ENCODE data around the gene SPR.

The SPR gene

GRCh38 chr2:72920318-72921087 is 33.3 kb downstream of the SPR start:
- DNase-seq: peak; percentile 34
- peaks cover 100% of the 10 kb centered on the region for H3K27me3 ChIP-seq
- TF ChIP-seq CTCF (IDR thresholded peaks at IDR 0.05; ENCODE audit: low read depth, low read length): no peak
- no peaks in the 10 kb centered on the region for H3K36me3 ChIP-seq
- no peak overlapping the region for H3K4me3 ChIP-seq (ENCODE audit: low read depth, low read length)
- no peaks in the 10 kb centered on the region for H3K4me1 ChIP-seq
- no peaks in the 10 kb centered on the region for H3K9me3 ChIP-seq

GRCh38 chr2:72921088-72921851 is 34.1 kb downstream of the SPR start:
- H3K27me3 ChIP-seq: peaks cover 100% of the 10 kb centered on the region
- H3K4me3 ChIP-seq (ENCODE audit: low read depth, low read length): no peak overlapping the region
- no peaks in the 10 kb centered on the region for H3K36me3 ChIP-seq
- no peaks in the 10 kb centered on the region for H3K4me1 ChIP-seq
- TF ChIP-seq CTCF (IDR thresholded peaks at IDR 0.05; ENCODE audit: low read depth, low read length): no peak
- no peaks in the 10 kb centered on the region for H3K9me3 ChIP-seq
- DNase-seq: no peak

- Histone ChIP-seq H3K4me1 (no peaks in the 10 kb centered on the region), H3K36me3 (no peaks in the 10 kb centered on the region), H3K27me3 (peaks cover 100% of the 10 kb centered on the region), H3K4me3 (ENCODE audit: low read depth, low read length) (no peak overlapping the region), H3K9me3 (no peaks in the 10 kb centered on the region)
- no peak for TF ChIP-seq CTCF (IDR thresholded peaks at IDR 0.05; ENCODE audit: low read depth, low read length)
- DNase-seq: no peak
Measured at GRCh38 chr2:72921853-72922252, 34.6 kb downstream of the SPR start.

- Histone ChIP-seq H3K4me1 (no peaks in the 10 kb centered on the region), H3K9me3 (no peaks in the 10 kb centered on the region), H3K36me3 (no peaks in the 10 kb centered on the region), H3K4me3 (ENCODE audit: low read depth, low read length) (no peak overlapping the region), H3K27me3 (peaks cover 94% of the 10 kb centered on the region)
- no peak for TF ChIP-seq CTCF (IDR thresholded peaks at IDR 0.05; ENCODE audit: low read depth, low read length)
- no peak for DNase-seq
Measured at GRCh38 chr2:72923833-72924352, 36.7 kb downstream of the SPR start.

- Histone ChIP-seq H3K4me3 (ENCODE audit: low read depth, low read length) (no peak overlapping the region), H3K27me3 (peaks cover 87% of the 10 kb centered on the region)
- TF ChIP-seq CTCF (IDR thresholded peaks at IDR 0.05; ENCODE audit: low read depth, low read length): no peak
Measured at GRCh38 chr2:72924353-72925240, 37.4 kb downstream of the SPR start.

More at GRCh38 chr2:72924353-72925240, 37.4 kb downstream of the SPR start:
- Histone ChIP-seq H3K9me3 (no peaks in the 10 kb centered on the region), H3K36me3 (no peaks in the 10 kb centered on the region), H3K4me1 (no peaks in the 10 kb centered on the region)
- DNase-seq: no peak
